GM12878 (cell line): ENCODE data around the gene EFTUD2. TPM values are rescaled to one million over a fixed set of nuclear protein-coding genes. Genes with fewer than 3 reads are reported as not detected.

Experiments used
- ATAC-seq: fragments of 200-7000 bp; cut with Tn5 transposase; 3 replicates; pipeline ENCODE4 v1.9.1; 2020; ENCODE audit warnings: mild to moderate bottlenecking, moderate library complexity
- BruUV-seq: library from RNA; stranded (reverse); fragments of 400-500 nt; replicated peaks from 2 replicates; lab custom pipeline; 2021; lab: Mats Ljungman, UMichigan
- CTCF ChIA-PET: fragments of 300-600 bp; sonication (Branson Sonifier 250); formaldehyde crosslinking; extraction: SDS; loops from one replicate; lab custom pipeline; 2021; ENCODE audit warnings: inconsistent platforms; lab: Yijun Ruan, JAX
- POLR2A ChIA-PET: fragments of 350-600 bp; formaldehyde crosslinking; extraction: SDS; loops from one replicate; lab custom pipeline; 2021; ENCODE audit warnings: inconsistent platforms; lab: Charles Lee
- RAD21 ChIA-PET: fragments of 300-600 bp; sonication (Branson Sonifier 250); formaldehyde crosslinking; loops from one replicate; lab custom pipeline; 2023; ENCODE audit warnings: antibody characterized with exemption; ENCODE audit not compliant: unreplicated experiment; lab: Charles Lee
- SMC1A ChIA-PET: fragments of 300-600 bp; sonication (Branson Sonifier 250); formaldehyde crosslinking; loops from one replicate; lab custom pipeline; 2023; ENCODE audit not compliant: unreplicated experiment, uncharacterized antibody; lab: Charles Lee
- DNase-seq: peaks from one replicate; pipeline ENCODE4 v3.0.0-alpha.2; 2011; ENCODE audit warnings: low read depth, low spot score
- FAIRE-seq: peaks from 3 replicates; lab custom pipeline; 2011; peaks lifted over from hg19 to GRCh38; lab: Jason Lieb, UNC
- H2AFZ ChIP-seq: 2 replicates; pipeline ENCODE4 v1.6.0; 2011; ENCODE audit warnings: low read depth, low read length, control low read depth; ENCODE audit not compliant: control insufficient read depth
- H3K27ac ChIP-seq: 2 replicates; pipeline ENCODE4 v1.5.1; 2011; ENCODE audit warnings: control low read depth; ENCODE audit not compliant: control insufficient read depth, insufficient read depth
- H3K27me3 ChIP-seq, 2 experiments: replicated peaks in 1 of 2; 2 replicates each; pipeline versions ENCODE4 v1.6.0 to v1.6.1; 2011; ENCODE audit warnings: low read length in 1 of 2; ENCODE audit not compliant: control insufficient read depth in 2 of 2, insufficient read depth in 2 of 2
- H3K36me3 ChIP-seq, 2 experiments: 2 replicates each; pipeline ENCODE4 v1.5.1; 2011; ENCODE audit warnings: low read length in 1 of 2; ENCODE audit not compliant: control insufficient read depth in 2 of 2, insufficient read depth in 2 of 2
- H3K4me1 ChIP-seq: 2 replicates; pipeline ENCODE4 v1.6.1; 2011; ENCODE audit warnings: mild to moderate bottlenecking, low read length, moderate library complexity, mixed read lengths; ENCODE audit not compliant: control insufficient read depth, insufficient read depth
- H3K4me2 ChIP-seq: 2 replicates; pipeline ENCODE4 v1.6.0; 2011; ENCODE audit warnings: control low read depth; ENCODE audit not compliant: control insufficient read depth, insufficient read depth
- H3K4me3 ChIP-seq: fragments of 200-600 bp; sonication (generic); 2 replicates; pipeline ENCODE4 v1.5.1; 2016
- H3K79me2 ChIP-seq: 2 replicates; pipeline ENCODE4 v1.6.0; 2011; ENCODE audit warnings: low read length; ENCODE audit not compliant: control insufficient read depth, insufficient read depth
- H3K9ac ChIP-seq: 2 replicates; pipeline ENCODE4 v1.8.0; 2011; ENCODE audit warnings: low read length, control low read depth, mixed read lengths; ENCODE audit not compliant: control insufficient read depth, insufficient read depth
- H3K9me3 ChIP-seq: replicated peaks from 3 replicates; pipeline ENCODE4 v1.5.1; 2011; ENCODE audit warnings: mild to moderate bottlenecking, low read length; ENCODE audit not compliant: control insufficient read depth, insufficient read depth
- H4K20me1 ChIP-seq: 2 replicates; pipeline ENCODE4 v1.6.0; 2011; ENCODE audit not compliant: control insufficient read depth, insufficient read depth
- CHD1 ChIP-seq: IDR thresholded peaks from 2 replicates; pipeline ENCODE4 v1.6.1; 2012; ENCODE audit warnings: low read depth, low read length, improper control_type of control experiment
- EZH2 ChIP-seq: IDR thresholded peaks from 2 replicates; pipeline ENCODE4 v1.6.1; 2012; ENCODE audit warnings: low read depth, mild to moderate bottlenecking, control low read depth, inconsistent platforms, low read length, borderline replicate concordance; ENCODE audit not compliant: control insufficient read depth
- HDAC6 ChIP-seq: fragments of 200-600 bp; sonication (generic); IDR thresholded peaks from one replicate; pipeline ENCODE4 v1.8.0; 2017; ENCODE audit warnings: antibody characterized with exemption; ENCODE audit not compliant: unreplicated experiment
- JUNB ChIP-seq: IDR thresholded peaks from 2 replicates; pipeline ENCODE4 v1.6.1; 2016; ENCODE audit warnings: antibody characterized with exemption, mild to moderate bottlenecking
- JUND ChIP-seq: IDR thresholded peaks from 2 replicates; pipeline ENCODE4 v1.6.1; 2012; ENCODE audit warnings: low read depth, mild to moderate bottlenecking, low read length, improper control_type of control experiment, moderate library complexity
- MTA3 ChIP-seq: IDR thresholded peaks from 2 replicates; pipeline ENCODE4 v1.6.1; 2012; ENCODE audit warnings: low read length, inconsistent platforms, borderline replicate concordance
- RAD21 ChIP-seq: IDR thresholded peaks from 2 replicates; pipeline ENCODE4 v1.6.1; 2011; ENCODE audit warnings: mild to moderate bottlenecking, low read depth, low read length, moderate library complexity; ENCODE audit not compliant: insufficient read depth
- RAD51 ChIP-seq: fragments of 450-650 bp; IDR thresholded peaks from 2 replicates; pipeline ENCODE4 v1.6.1; 2016; ENCODE audit warnings: moderate library complexity, mild to moderate bottlenecking, inconsistent platforms
- RCOR1 ChIP-seq: conservative IDR thresholded peaks from 2 replicates; pipeline ENCODE4 v1.6.1; 2012; ENCODE audit warnings: low read depth, low read length, improper control_type of control experiment
- RELA ChIP-seq: fragments of 450-650 bp; IDR thresholded peaks from 2 replicates; pipeline ENCODE4 v1.8.0; 2014; ENCODE audit warnings: borderline replicate concordance; ENCODE audit not compliant: partially characterized antibody
- STAT1 ChIP-seq: fragments of 450-650 bp; conservative IDR thresholded peaks from 2 replicates; pipeline ENCODE4 v1.6.1; 2014; ENCODE audit warnings: antibody characterized with exemption, mild to moderate bottlenecking
- SUPT20H ChIP-seq: IDR thresholded peaks from 2 replicates; pipeline ENCODE4 v1.6.1; 2011; ENCODE audit warnings: low read depth, mild to moderate bottlenecking, low read length, moderate library complexity, borderline replicate concordance; ENCODE audit not compliant: control insufficient read depth
- TARDBP ChIP-seq: IDR thresholded peaks from 2 replicates; pipeline ENCODE4 v1.6.1; 2016; ENCODE audit warnings: borderline replicate concordance
- ZNF274 ChIP-seq: IDR thresholded peaks from one replicate; pipeline ENCODE4 v1.8.0; 2011; ENCODE audit not compliant: insufficient read length, insufficient read depth
- WGBS: methylation state at CpG from one replicate; pipeline ENCODE4 v1.1.6; 2016; ENCODE audit warnings: low lambda C conversion rate; ENCODE audit not compliant: insufficient replicate concordance, insufficient coverage; ENCODE audit errors: missing lambda C conversion rate; 5-methylcytosine and 5-hydroxymethylcytosine counted together
- in situ Hi-C: fragments of 300-500 bp; cut with MboI; formaldehyde crosslinking; loops from 9 replicates; pipeline ENCODE4 v1.14.3; 2018; ENCODE audit warnings: mixed read lengths
- intact Hi-C: fragments of 100-400 bp; cut with micrococcal nuclease; formaldehyde crosslinking; loops from one replicate; pipeline ENCODE4 v1.14.2; 2022; ENCODE audit not compliant: unreplicated experiment
- polyA plus RNA-seq, 11 experiments: library from polyadenylated mRNA; depleted of rRNA in 4 of 11; unstranded in 6 of 11; stranded (reverse) in 5 of 11; fragments of >200 nt; fragmentation: Nextera tagmentation in 4 of 11; fragmentation: Illumina TruSeq in 1 of 11; extraction: Ambion mirVana in 4 of 11; extraction: Trizol in 1 of 11; gene quantifications; 1 replicate in 1 of 11; 2 replicates in 10 of 11; pipeline versions ENCODE4 v1.2.1 to v1.2.3, GENCODE V29; 2011 to 2016; ENCODE audit warnings: inconsistent platforms in 2 of 11, missing spikeins in 2 of 11, low read depth in 1 of 11
- total RNA-seq, 4 experiments: library from RNA; depleted of rRNA in 3 of 4; stranded (reverse); fragments of >200 nt in 3 of 4; fragmentation: Illumina TruSeq in 1 of 4; extraction: Trizol in 1 of 4; gene quantifications; 2 replicates each; pipeline versions ENCODE4 v1.2.1 to v1.2.3, GENCODE V29; 2013 to 2021

EFTUD2 gene
- total and polyA plus RNA-seq, 10 of the 15 experiments (the other 5 are each of a cell fraction or from before 2014, with no cell fraction given): 33.0 to 198 (median 126) TPM

- TF ChIP-seq RCOR1 (no peak), JUNB (no peak)
These were observed 50.9 kb downstream of the EFTUD2 start (continued) for GRCh38 chr17:44848257-44848795.

GRCh38 chr17:44847586-44847985, 51.7 kb downstream of the EFTUD2 start, which contains the start of gene HIGD1B:
HIGD1B (plus strand) TSS chr17:44847883; CDS start chr17:44848153, 270 bp downstream.
- ChIA-PET POLR2A (no interaction called here), CTCF (no interaction called here), SMC1A (interaction anchor here (1.3 kb wide), 1 partner anchor 15 kb away, joined by 3 read pairs; no protein-coding TSS in a partner anchor), RAD21 (no interaction called here)
- no peak for TF ChIP-seq SUPT20H
- no peak for TF ChIP-seq RAD51
- TF ChIP-seq TARDBP: no peak
- no peak for TF ChIP-seq EZH2
- TF ChIP-seq HDAC6: no peak
- no peak for TF ChIP-seq JUND
- no peak for TF ChIP-seq CHD1
- TF ChIP-seq ZNF274: no peak
- no peak for TF ChIP-seq RAD21
- TF ChIP-seq RELA: no peak
- TF ChIP-seq STAT1: no peak
- no peak for TF ChIP-seq MTA3
- H3K4me3 ChIP-seq: no peak within 1 kb of the TSS
- ATAC-seq (no peak), DNase-seq (no peak), FAIRE-seq (no peak)
- peaks cover 0 to 16% of the 10 kb centered on the region in 2 experiments; a peak in 3 of 4 replicates for H3K36me3 ChIP-seq
- no peak within 1 kb of the TSS for H3K4me2 ChIP-seq
- H3K9ac ChIP-seq: no peak within 1 kb of the TSS
- no peak within 1 kb of the TSS for H2AFZ ChIP-seq
- BruUV-seq: no TSS peak
- intact Hi-C loops: no loop called here
- no peak within 1 kb of the TSS for H3K27ac ChIP-seq
- H3K9me3 ChIP-seq: no peaks in the 10 kb centered on the region
- in situ Hi-C loops: no loop called here
- H4K20me1 ChIP-seq: no peaks in the 10 kb centered on the region
- no peaks in the 10 kb centered on the region for H3K27me3 ChIP-seq
- no peaks in the 10 kb centered on the region for H3K79me2 ChIP-seq
- no peaks in the 10 kb centered on the region for H3K4me1 ChIP-seq
- WGBS: 72% methylated on average over 2 of the region's 2 CpGs
